ENCODE measurements around the gene EIF5. TPM values are rescaled to one million over a fixed set of nuclear protein-coding genes. Genes with fewer than 3 reads are reported as not detected.

The EIF5 gene
- total and polyA plus RNA-seq, 2 experiments from 2014 or later: 194 to 634 TPM

GRCh38 chr14:103326078-103326477 lies 8.0 kb upstream of the EIF5 start:
- H3K36me3 ChIP-seq (ENCODE audit: insufficient read depth): no peaks in the 10 kb centered on the region
- H2AFZ ChIP-seq: no peak overlapping the region
- H3K4me1 Mint-ChIP-seq: peaks cover 14% of the 10 kb centered on the region
- H3K27me3 Mint-ChIP-seq (ENCODE audit: insufficient read depth, low read depth, poor library complexity): peaks cover 7% of the 10 kb centered on the region
- H3K79me2 ChIP-seq (replicated peaks; ENCODE audit: insufficient read depth): no peaks in the 10 kb centered on the region
- no peak overlapping the region for H3K4me3 ChIP-seq
- H3K4me1 ChIP-seq (ENCODE audit: insufficient read depth): peaks cover 5% of the 10 kb centered on the region; the same call in 1 of the 2 replicates
- no peak overlapping the region for H3K27ac Mint-ChIP-seq
- no peaks in the 10 kb centered on the region; the same call in 2 of the 3 replicates for H3K9me3 Mint-ChIP-seq
- H3K36me3 Mint-ChIP-seq (ENCODE audit: low read depth): no peaks in the 10 kb centered on the region
- H3K9me2 ChIP-seq (ENCODE audit: insufficient read depth): no peaks in the 10 kb centered on the region
- TF ChIP-seq STAT1 (IDR thresholded peaks at IDR 0.05; ENCODE audit: unreplicated experiment): no peak
- no peak for TF ChIP-seq CREB1 (CRISPR knock-in tag; IDR thresholded peaks at IDR 0.05; ENCODE audit: low read depth)
- no peak for TF ChIP-seq ZNF462 (CRISPR knock-in tag; IDR thresholded peaks at IDR 0.05)
- no peak for TF ChIP-seq ZNF331 (CRISPR knock-in tag; IDR thresholded peaks at IDR 0.05; ENCODE audit: low read depth)
- no peak for TF ChIP-seq ETS1 (IDR thresholded peaks at IDR 0.05)
- TF ChIP-seq JUNB (IDR thresholded peaks at IDR 0.05; ENCODE audit: unreplicated experiment): no peak
- no peak for TF ChIP-seq POLR2AphosphoS5 (IDR thresholded peaks at IDR 0.05; ENCODE audit: low read depth)
- no peak for TF ChIP-seq EZH2 (IDR thresholded peaks at IDR 0.05; ENCODE audit: low read depth, unreplicated experiment)
- no peak for TF ChIP-seq EZH2phosphoT487 (IDR thresholded peaks at IDR 0.05; ENCODE audit: unreplicated experiment)
- TF ChIP-seq CTCF (conservative IDR thresholded peaks at IDR 0.05; ENCODE audit: low read depth in 2 of 2): no peak
- TF ChIP-seq ZNF114 (CRISPR knock-in tag; IDR thresholded peaks at IDR 0.05): no peak
- no peak for TF ChIP-seq NANOG (IDR thresholded peaks at IDR 0.05; ENCODE audit: borderline replicate concordance)
- TF ChIP-seq REST (IDR thresholded peaks at IDR 0.05; ENCODE audit: unreplicated experiment): no peak
- no peaks in the 10 kb centered on the region for H4K20me1 ChIP-seq (replicated peaks; ENCODE audit: insufficient read depth)
- no peaks in the 10 kb centered on the region for H3F3A ChIP-seq (replicated peaks; ENCODE audit: low read depth)
- no peak overlapping the region for H3K4me3 Mint-ChIP-seq
- ATAC-seq: no peak
- H3K27me3 ChIP-seq (ENCODE audit: insufficient read depth): no peaks in the 10 kb centered on the region
- no peak overlapping the region for H3K27ac ChIP-seq (ENCODE audit: low read depth)
- H3K4me2 ChIP-seq: no peak overlapping the region
- DNase-seq (ENCODE audit: low spot score): no peak
